SH-SY5Y (cell line): ENCODE data around the gene LRMDA.

Source experiments
- GATA2 ChIP-seq: IDR thresholded peaks from 2 replicates; pipeline ENCODE4 v1.6.1; 2011; ENCODE audit warnings: mild to moderate bottlenecking, low read depth, low read length
- GATA3 ChIP-seq: IDR thresholded peaks from 2 replicates; pipeline ENCODE4 v1.6.1; 2011; ENCODE audit warnings: low read depth, mild to moderate bottlenecking, low read length, moderate library complexity

DNA sequence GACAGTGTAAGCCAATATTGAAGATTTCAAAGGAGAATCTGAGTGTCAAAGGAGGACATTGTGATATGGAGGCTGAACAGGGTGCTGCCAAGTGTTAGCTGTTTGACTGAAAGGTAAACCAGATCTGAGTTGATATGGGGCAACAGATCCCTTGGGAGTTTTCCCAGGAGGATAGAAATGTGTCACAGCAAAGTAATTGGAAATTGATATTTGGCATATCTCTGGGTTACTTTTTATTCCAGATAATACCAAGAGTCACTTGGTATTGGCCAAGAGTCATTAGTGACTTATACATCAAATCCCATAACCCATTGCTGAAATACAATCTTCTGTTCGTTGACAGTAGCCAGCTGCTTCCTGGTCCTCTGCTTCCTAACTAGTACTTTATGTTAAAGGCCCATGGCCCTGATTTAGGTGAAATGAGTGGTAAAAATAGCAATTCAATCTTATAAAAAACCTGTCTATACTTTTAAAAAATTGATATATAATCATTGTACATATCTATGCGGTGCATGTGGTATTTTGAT, 922.9 kb downstream of the LRMDA start:
- no peak for TF ChIP-seq GATA2
- TF ChIP-seq GATA3, result no peak
